HG03103 (cell line): ENCODE data around the gene PUS3.
"Not testable (repeated sequence)": the region's sequence is repeated elsewhere in the genome, so short reads cannot be mapped to it uniquely, and the experiment has no call there.

Experiments used
- ATAC-seq: cut with Tn5 transposase; IDR thresholded peaks from one replicate; pipeline ENCODE4 v1.9.1; 2021; ENCODE audit warnings: low read depth; ENCODE audit not compliant: unreplicated experiment

The PUS3 gene

DNA sequence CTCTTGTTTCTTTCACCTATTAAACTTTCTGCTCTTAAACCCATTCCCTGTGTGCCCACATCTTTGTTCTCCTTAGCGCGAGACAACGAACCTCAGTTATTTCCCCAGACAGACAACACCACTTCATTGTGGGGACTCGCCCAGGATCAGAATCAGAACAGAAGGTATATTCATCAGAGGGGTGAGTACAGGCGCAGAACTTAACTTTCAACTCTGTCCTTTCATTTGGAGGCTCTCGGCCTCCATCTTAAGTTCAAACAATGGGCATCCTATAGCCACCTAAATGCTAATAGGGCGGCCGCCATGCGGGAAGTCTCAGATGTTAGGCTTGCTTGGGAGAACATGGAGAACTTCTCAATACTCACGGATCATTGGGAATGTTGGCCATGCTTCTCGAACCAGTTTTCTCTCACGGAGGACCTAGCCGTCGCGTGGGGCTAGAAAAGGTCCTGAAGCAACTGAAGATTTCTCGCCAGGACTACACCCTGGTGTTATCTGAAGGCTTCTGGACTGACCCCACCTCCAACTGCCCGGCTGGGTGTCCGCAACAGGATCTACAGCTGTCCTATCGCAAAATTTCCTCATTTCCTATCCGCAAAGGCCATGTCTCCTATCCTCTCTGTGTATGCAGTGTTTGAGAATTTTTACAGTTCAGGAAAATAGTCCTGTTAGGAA, 29.0 kb downstream of the PUS3 start:
- no peak for ATAC-seq

- no peak for ATAC-seq
These were observed 30.9 kb downstream of the PUS3 start for GRCh38 chr11:125872138-125872491.

DNA sequence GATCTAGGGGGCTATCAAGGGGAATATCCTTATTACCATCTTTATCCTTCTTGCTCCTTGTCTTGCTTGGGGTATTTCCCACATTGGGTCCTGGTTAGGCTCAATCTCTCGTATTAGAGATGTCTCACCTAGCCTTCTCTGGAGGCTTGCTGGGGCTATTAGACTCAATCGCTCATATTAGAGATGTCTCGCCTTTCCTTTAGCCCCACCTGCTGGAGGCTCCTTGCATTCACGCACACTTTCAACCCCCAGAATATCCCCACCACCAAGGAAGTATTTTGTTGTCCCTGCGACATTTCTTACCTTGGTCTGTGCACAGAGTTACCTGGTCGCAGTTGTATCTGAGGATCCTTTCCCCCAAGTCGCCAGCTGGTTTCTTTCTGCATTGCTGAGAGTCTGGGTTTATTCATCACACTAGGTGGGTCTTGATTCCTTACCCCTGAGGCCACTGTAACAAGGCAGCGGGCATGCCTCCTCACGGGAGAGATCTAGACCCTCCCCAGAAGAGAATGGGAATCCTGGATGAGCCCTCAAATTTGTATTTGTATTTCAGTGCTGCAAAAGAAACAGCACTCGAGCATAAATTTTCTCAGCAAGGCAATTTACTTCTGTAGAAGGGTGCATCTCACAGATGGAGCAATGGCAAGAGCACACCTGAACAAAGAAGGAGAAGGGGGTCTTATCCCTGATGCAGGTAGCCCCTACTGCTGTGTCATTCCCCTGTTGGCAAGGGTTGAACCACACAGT, 31.4 kb downstream of the PUS3 start:
- no peak for ATAC-seq

- ATAC-seq: no peak
These were observed 33.5 kb downstream of the PUS3 start for GRCh38 chr11:125869521-125869920.

DNA sequence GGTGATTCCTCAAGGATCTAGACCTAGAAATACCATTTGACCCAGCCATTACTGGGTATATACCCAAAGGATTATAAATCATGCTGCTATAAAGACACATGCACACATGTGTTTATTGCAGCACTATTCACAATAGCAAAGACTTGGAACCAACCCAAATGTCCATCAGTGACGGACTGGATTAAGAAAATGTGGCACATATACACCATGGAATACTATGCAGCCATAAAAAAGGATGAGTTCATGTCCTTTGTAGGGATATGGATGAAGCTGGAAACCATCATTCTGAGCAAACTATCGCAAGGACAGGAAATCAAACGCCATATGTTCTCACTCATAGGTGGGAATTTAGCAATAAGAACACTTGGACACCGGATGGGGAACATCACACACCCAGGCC, 37.7 kb downstream of the PUS3 start:
- ATAC-seq: not testable (repeated sequence)

- ATAC-seq: not testable (repeated sequence)
These were observed 40.2 kb downstream of the PUS3 start for GRCh38 chr11:125862786-125863185.

GRCh38 chr11:125857670-125858069, 45.3 kb downstream of the PUS3 start:
- ATAC-seq: not testable (repeated sequence)

DNA sequence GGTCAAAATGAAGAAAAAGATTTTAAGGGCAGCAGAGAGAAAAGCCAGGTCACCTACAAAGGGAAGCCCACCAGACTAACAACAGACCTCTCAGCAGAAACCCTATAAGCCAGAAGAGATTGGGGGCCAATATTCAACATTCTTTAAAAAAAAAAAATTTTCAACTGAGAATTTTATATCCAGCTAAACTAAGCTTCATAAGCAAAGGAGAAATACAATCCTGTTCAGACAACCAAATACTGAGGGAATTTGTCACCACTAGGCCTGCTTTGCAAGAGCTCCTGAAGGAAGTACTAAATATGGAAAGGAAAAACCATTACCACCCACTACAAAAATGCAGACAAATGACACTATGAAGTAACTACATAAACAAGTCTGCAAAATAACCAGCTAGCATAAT, 56.8 kb downstream of the PUS3 start:
- no peak for ATAC-seq
